HG03039 (cell line): Measurements from ENCODE around the gene NLGN1.
"Not testable (repeated sequence)": the region's sequence is repeated elsewhere in the genome, so short reads cannot be mapped to it uniquely, and the experiment has no call there.

Experiments
- ATAC-seq: cut with Tn5 transposase; IDR thresholded peaks from one replicate; pipeline ENCODE4 v1.9.1; 2021; ENCODE audit warnings: mild to moderate bottlenecking, moderate library complexity; ENCODE audit not compliant: unreplicated experiment

NLGN1 gene

DNA sequence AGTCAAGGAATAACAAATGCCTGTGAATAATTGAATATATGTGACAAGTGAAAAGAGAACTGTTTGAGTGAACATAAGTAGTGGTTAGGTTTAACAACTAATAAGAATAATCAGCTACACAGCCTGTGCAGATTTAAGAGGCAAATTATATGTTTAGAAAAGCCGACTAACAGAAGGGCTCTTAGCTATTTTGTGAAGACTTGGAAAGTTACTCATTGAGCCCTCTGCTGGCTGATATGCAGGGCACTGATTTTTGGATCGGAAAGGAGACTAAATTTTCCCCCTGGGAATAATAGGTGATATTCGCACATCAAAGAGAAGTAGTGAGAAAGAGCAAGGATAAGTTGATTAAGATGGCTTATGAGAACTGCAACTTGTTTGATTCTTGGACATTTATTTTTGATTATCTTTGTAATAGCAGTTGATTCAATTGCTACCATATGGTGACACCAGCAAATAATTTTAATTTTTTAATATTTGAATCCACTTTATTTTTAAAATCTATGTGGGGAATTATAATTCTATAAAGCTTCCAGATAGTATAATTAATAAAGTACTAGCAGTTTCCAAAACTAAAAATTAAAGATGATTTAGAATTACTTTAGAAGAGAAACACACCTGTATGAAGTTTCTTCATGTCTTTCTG, 156.2 kb downstream of the NLGN1 start:
- ATAC-seq = no peak

GRCh38 chr3:173556546-173556945, 159.0 kb downstream of the NLGN1 start:
- no peak for ATAC-seq

DNA sequence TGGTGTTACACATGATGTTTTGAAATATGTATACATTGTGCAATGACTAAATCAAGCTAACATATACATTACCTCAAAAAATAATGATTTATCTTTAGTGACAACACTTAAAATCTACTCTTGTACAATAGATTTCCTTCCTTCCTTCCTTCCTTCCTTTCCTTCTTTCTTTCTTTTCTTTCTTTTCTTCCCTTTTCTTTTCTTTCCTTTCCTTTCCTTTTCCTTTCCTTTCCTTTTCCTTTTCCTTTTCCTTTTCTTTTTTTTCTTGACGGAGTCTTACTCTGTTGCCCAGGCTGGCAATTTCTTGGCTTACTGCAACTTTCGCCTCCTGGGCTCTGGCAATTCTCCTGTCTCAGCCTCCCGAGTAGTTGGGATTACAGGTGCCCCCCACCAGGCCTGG, 170.5 kb downstream of the NLGN1 start:
- ATAC-seq = no peak

DNA sequence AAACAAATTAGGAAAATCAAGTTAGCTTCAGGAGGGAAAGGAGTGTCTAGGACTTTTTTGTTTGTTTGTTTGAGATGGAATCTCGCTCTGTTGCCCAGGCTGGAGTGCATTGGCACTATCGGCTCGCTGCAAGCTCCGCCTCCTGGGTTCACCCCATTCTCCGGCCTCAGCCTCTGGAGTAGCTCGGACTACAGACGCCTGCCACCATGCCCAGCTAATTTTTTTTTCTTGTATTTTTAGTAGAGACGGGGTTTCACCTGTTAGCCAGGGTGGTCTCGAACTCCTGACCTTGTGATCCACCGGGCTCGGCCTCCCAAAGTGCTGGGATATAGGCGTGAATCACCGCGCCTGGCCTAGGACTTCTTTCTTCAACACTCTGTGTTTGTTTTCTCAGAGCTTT, 171.1 kb downstream of the NLGN1 start:
- no peak for ATAC-seq

DNA sequence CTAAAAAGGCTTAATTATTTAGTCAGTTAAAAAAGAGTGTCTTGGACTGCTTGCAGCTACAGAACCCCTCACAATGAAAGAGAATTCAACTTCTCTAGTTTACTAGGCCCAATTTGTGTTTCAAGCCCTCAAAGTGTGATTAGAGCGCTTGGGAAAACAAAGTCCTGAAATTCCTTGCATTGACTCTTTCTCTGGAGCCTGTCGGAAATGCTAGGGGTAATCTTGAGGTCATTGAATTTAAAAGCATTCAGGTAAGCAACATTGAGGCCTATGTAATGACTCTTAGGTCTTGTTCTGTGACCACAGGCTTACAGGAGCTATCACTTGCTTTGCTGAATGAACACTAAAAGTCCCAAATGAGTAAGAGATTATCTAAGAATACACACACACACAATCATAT, 186.0 kb downstream of the NLGN1 start:
- no peak for ATAC-seq

DNA sequence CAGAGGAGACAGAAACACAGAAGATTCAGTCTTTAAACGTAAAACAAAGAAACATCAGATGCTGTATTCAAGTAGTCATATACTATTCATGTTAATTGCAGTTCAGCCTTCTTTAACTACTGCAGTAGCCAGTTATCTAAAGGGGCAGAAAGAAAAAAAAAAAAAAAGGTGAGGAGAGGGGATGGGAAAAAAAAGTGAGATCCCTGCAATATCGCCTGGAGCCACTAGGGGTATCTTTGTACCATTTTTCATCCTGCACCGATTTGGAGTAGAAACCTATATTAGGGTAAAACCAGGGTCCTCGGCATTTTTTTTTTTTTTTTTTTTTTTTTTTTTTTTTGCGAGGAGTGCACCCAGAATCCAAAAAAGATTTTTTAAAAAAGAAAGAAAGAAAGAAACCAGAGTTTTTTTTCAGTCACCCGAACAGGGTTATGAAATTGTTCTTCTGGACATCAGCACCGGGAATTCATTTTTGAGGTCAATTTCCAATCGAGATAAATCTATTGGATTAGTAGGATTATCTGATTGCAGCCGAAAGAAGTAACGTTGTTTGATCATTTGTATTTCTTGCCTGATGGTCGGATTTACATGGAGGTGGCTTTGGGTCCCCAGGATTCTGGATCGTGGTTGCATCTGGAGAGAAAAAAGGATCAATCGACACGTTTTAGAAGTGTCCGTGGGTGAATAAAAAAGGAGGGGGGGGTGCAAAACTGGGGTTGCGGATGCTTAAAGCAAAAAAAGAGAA, 186.7 kb downstream of the NLGN1 start:
- no peak for ATAC-seq

- ATAC-seq = no peak
These were observed 187.6 kb downstream of the NLGN1 start for GRCh38 chr3:173584838-173585831.

DNA sequence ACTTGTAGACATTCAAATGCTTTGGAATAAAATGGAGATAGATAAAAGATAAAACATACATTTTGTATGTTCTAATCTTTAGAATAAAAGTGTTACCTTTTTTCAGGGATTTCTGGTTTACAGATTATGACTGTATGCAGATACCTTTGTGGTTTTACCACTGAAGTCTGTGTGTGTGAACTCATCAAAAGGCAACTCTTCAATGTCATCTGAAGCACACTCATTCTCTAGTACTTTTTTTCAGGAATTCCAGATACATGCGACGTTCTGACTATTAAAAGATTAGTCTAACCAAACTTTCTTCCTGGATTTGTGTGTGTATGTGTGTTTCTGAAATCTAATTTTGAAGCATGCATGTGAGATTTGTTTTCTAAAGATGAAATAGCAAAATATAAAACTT, 188.6 kb downstream of the NLGN1 start:
- ATAC-seq = no peak

- no peak for ATAC-seq
These were observed 189.5 kb downstream of the NLGN1 start for GRCh38 chr3:173587055-173587454.

DNA sequence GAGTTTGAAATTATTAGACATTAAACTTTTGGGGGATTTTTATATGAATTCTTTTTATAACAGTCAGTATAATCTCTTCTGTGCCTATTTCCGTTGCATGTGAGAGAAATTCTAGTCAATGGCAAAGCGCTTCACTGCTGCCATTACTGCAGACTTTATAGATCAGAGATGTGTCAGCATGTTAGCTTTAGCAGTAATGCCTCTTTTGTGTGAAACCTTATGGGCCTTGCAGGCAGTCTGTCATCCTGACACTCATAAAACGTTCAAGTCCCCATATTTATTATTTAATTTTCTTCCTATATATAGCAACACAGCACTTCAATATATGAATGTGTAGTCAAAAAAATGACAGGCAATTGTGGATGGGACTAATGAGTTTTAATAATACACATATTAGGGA, 191.0 kb downstream of the NLGN1 start:
- no peak for ATAC-seq

DNA sequence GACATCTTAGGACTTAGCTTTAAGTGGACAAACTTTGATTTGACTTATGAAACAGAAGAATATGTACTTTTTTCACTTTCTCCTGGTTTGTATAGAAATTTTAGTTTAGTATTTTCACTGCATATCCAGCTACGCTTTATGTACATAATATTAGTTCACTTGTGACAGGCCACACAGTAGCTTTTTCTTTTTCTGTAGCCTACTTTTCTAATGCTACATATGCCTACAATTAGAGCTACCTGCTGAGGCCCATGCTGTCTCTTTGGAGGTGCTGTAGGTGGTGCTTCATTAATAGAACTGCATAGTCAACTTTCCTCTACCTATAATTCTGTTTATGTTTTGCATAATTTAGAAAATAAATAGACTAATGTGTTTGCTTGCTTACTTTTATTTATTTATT, 191.6 kb downstream of the NLGN1 start:
- no peak for ATAC-seq

- no peak for ATAC-seq
These were observed 193.9 kb downstream of the NLGN1 start for GRCh38 chr3:173591401-173591800.

DNA sequence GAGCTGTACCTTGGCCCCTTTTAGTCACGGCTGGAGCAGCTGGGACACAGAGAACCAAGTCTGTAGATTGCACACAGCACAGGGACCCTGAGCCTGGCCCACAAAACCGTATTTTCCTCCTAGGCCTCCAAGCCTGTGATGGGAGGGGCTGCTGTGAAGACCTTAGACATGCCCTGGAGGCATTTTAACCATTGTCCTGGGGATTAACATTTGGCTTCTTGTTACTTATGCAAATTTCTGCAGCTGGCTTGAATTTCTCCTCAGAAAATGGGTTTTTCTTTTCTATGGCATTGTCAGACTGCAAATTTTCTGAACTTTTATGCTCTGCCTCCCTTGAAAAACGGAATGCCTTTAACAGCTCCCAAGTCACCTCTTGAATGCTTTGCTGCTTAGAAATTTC, 197.3 kb downstream of the NLGN1 start:
- not testable (repeated sequence) for ATAC-seq

DNA sequence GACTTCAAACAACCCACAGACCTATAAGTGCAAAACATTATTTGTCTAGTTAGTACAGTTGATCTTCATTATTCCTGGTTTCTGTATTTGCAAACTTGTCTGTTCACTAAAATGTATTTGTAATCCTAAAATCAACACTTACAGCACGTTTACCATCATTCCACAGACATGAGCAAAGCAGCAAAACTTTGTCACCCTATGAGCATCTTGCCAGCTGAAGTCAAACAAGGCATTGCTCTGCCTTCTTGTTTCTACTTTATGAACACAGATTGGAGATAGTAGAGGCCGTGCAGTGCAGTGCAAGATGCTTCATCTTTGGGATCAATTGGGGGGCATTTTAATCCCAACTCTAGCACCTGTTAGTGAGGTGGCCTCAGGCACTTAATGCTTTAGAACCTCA, 202.1 kb downstream of the NLGN1 start:
- ATAC-seq = no peak

DNA sequence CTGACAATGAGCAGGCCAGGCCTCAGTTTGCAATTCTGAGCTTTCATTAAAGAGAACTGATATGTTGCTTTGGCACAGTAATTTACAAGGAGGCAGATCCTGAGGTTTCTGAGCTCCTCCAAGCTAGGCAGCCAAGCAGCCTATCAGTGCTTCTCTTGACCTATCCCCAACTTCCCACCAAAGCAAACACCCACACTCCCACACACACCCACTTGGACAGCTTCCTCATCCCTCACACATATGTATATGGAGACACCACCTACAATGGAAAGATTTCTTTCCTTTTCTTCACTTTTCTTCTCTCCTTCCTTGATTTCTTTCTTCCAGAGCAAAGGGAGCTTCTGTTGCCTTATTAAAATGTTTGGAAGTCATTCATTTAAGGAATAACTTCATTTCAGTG, 217.0 kb downstream of the NLGN1 start:
- ATAC-seq = no peak

DNA sequence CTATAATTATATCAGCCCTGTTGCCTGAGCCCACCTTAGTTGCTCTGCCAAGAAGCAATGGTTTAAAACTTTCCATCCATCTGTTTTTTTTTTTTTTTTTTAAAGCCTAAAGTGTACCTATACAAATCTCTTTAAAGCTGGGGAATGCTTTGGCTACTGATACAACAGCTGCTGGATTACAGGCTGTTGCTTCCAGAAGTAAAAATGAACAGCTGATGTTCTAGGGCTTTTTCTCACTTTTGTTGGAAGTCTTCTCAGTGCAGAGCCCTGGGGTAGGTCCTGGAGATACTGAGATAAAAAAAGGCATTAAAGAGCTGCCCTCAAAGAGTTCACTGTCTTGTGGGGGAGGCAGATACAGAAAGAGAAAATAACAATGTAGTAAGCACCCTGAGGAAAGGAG, 218.1 kb downstream of the NLGN1 start:
- ATAC-seq = no peak

GRCh38 chr3:173617490-173617889, 219.9 kb downstream of the NLGN1 start:
- ATAC-seq = no peak

GRCh38 chr3:173618148-173618547, 220.6 kb downstream of the NLGN1 start:
- ATAC-seq = no peak

GRCh38 chr3:173618703-173619102, 221.2 kb downstream of the NLGN1 start:
- no peak for ATAC-seq

DNA sequence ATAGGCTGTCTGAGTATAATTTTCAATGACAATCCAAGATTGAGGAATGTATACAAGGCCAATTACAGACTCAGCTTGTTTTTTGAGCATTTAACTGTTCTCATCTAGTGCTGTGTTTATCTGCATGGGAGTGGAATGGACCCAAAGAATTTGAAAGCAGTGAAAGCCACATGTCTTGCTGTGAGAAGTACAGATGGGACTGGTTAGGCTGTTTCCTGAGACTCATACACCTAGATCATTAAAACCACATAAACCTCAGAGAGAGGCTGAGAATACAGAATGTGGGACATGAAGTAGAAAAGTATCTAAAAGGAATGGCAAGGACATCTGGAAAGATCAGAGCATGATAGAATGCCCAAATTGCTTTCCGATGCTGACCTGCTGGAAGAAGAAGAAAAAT, 224.6 kb downstream of the NLGN1 start:
- no peak for ATAC-seq

DNA sequence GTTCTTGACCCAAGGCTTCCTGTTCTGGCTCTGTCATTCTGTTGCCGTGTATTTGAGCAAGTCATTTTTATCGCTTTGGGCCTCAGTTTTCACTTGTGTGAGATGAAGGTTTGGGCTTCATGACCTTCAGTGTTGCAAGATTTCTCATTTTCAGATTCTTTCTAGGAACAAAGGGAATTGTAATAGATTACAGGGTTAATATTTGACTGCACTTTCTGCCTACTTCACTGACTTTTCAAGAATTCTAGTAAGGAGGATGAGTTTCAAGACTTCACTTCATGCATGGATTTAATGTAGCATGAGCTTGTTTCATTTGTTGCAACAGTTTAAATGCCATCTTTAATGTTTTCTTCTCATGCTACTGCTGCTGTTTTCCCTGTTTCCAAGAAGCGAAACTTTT, 226.5 kb downstream of the NLGN1 start:
- ATAC-seq = no peak

DNA sequence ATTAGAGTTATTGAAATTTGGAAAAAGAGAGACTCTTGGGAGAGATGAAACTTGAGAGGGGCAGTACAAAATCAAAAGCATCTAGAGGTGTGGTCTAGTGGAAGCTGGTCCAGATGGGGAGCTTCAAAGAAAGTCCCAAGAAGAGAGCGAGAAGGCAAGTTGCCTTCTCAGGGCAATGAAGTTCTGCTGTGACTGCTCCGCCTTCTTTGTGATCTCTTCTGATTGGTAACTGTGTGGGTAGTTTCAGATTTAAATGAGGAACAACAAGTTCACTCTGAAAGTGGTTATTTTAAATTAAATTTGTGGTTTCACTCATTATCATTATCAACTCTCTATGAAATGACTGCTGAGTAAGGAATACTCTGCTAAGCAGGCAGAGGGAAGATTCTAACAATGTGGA, 233.3 kb downstream of the NLGN1 start:
- ATAC-seq = no peak
